ENCODE measurements around the gene GNPTG. TPM values are rescaled to one million over a fixed set of nuclear protein-coding genes. Genes with fewer than 3 reads are reported as not detected.

Gene GNPTG
- total and polyA plus RNA-seq, 2 donors (not counting 1 experiment from before 2014, with no cell fraction given), result 76.0 to 109 TPM

DNA sequence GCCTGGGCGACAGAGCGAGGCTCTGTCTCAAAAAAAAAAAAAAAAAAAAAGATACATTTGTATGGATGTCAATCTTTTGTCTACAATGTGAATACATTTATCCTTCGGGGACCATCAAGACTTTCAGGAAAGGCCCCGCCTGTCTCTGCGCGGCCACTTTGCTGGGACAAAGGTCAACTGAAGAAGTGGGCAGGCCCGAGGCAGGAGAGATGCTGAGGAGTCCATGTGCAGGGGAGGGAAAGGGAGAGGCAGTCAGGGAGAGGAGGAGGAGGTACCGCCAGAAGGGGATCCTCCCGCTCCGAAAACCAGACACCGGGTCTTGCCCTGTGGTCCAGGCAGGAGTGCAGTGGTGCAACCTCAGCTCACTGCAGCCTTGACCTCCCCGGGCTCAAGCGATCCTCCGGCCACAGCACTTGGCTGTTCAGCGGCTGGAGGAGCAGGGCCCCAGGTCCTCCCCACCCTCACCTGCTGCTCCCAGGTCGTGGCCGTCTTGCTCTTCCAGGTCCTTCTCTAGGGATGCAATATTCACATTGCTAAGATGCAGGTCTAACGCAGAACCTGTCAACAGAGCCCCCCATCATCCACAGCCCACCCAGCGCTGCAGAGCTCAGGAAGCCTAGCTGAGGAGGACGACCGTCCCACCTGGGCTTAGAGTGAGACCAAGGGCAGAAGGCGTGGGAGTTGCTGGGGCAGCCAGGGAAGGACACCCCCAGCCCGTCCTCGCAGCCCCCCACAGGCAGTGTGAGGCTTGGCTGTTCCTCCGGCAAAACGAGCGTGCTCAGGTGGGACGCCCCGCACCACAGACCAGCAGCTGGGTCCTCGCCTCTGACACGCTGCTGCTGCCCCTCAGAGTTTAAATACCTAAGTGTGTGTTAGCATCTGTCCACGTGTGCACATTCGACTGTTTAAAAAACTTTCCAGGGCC lies 19.6 kb downstream of the GNPTG start:
- no peak for DNase-seq
- 96% methylated on average over 30 of the region's 33 CpGs for WGBS (ENCODE audit: insufficient coverage)
- Histone ChIP-seq H3K4me2 (replicated peaks; ENCODE audit: low read depth, low read length, poor library complexity, severe bottlenecking) (no peak overlapping the region), H3K36me3 (replicated peaks in 1 of 2; ENCODE audit: control extremely low read depth in 1 of 2, control insufficient read depth in 1 of 2, extremely low read depth in 1 of 2, insufficient read depth in 2 of 2, low read length in 1 of 2) (peaks cover 0 to 33% of the 10 kb centered on the region in 2 experiments), H4K20me1 (ENCODE audit: control insufficient read depth, insufficient read depth, low read length, poor library complexity, severe bottlenecking) (peaks cover 33% of the 10 kb centered on the region), H3K4me1 (ENCODE audit: control insufficient read depth in 2 of 2, insufficient read depth in 2 of 2, low read length in 2 of 2) (no peaks in the 10 kb centered on the region), H3K4me3 (ENCODE audit: control extremely low read depth in 1 of 5, extremely low read depth in 1 of 5, insufficient read depth in 1 of 5, low read depth in 2 of 5, low read length in 4 of 5) (no peak overlapping the region), H3K9me3 (ENCODE audit: control extremely low read depth in 1 of 3, control insufficient read depth in 2 of 3, insufficient read depth in 1 of 3, low read length in 2 of 3) (no peaks in the 10 kb centered on the region), H3K9ac (ENCODE audit: low read length) (no peak overlapping the region), H3K27ac (ENCODE audit: low read length in 2 of 2) (no peak overlapping the region), H2AFZ (ENCODE audit: insufficient read depth, low read depth, low read length, poor library complexity, severe bottlenecking) (no peak overlapping the region), H3K79me2 (ENCODE audit: control insufficient read depth, insufficient read depth, low read length) (peaks cover 6% of the 10 kb centered on the region), H3K27me3 (replicated peaks in 1 of 4; ENCODE audit: control extremely low read depth in 1 of 4, control insufficient read depth in 3 of 4, insufficient read depth in 4 of 4, low read length in 3 of 4) (no peaks in the 10 kb centered on the region)
- TF ChIP-seq EZH2 (IDR thresholded peaks at IDR 0.05; ENCODE audit: borderline replicate concordance, insufficient read depth, low read depth, low read length, poor library complexity, severe bottlenecking), result no peak
- TF ChIP-seq, protein P1, sequence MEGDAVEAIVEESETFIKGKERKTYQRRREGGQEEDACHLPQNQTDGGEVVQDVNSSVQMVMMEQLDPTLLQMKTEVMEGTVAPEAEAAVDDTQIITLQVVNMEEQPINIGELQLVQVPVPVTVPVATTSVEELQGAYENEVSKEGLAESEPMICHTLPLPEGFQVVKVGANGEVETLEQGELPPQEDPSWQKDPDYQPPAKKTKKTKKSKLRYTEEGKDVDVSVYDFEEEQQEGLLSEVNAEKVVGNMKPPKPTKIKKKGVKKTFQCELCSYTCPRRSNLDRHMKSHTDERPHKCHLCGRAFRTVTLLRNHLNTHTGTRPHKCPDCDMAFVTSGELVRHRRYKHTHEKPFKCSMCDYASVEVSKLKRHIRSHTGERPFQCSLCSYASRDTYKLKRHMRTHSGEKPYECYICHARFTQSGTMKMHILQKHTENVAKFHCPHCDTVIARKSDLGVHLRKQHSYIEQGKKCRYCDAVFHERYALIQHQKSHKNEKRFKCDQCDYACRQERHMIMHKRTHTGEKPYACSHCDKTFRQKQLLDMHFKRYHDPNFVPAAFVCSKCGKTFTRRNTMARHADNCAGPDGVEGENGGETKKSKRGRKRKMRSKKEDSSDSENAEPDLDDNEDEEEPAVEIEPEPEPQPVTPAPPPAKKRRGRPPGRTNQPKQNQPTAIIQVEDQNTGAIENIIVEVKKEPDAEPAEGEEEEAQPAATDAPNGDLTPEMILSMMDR (IDR thresholded peaks at IDR 0.05), result no peak
- CTCF ChIA-PET, result interaction anchor here (0.6 to 1.1 kb wide), 2 partner anchors 9 to 102 kb away, joined by 3 read pairs; no protein-coding TSS in a partner anchor
- Mint-ChIP-seq H3K27ac (no peak overlapping the region), H3K27me3 (no peaks in the 10 kb centered on the region), H3K9me3 (ENCODE audit: insufficient read depth) (no peaks in the 10 kb centered on the region), H3K4me1 (no peaks in the 10 kb centered on the region), H3K4me3 (no peak overlapping the region)
- no peak for ATAC-seq (ENCODE audit: low read depth)
- POLR2A ChIA-PET, result interaction anchor here (0.7 kb wide), 1 partner anchor 24 kb away, joined by 3 read pairs; no protein-coding TSS in a partner anchor
- intact Hi-C loops (cut with micrococcal nuclease), result no loop called here
